AG04449 (cell line): ENCODE data around the gene RPS23.

Experiments
- CTCF ChIA-PET: fragments of 350-600 bp; formaldehyde crosslinking; extraction: SDS; loops from one replicate; lab custom pipeline; 2021; ENCODE audit warnings: antibody characterized with exemption; lab: Yijun Ruan, JAX
- POLR2A ChIA-PET: fragments of 400-600, 350-600 bp; formaldehyde crosslinking; extraction: SDS; loops from one replicate; lab custom pipeline; 2020; ENCODE audit warnings: antibody characterized with exemption, inconsistent platforms; lab: Yijun Ruan, JAX
- DNase-seq: peaks from one replicate; pipeline ENCODE4 v3.0.0-alpha.2; 2010; ENCODE audit warnings: low read depth, low spot score
- H3K4me3 ChIP-seq: 2 replicates; pipeline ENCODE4 v1.5.1; 2011; ENCODE audit warnings: low read depth, mild to moderate bottlenecking, control low read depth, low read length
- TF ChIP-seq, protein P1 (sequence below): IDR thresholded peaks from one replicate; pipeline ENCODE4 v1.5.1; 2011; ENCODE audit warnings: mild to moderate bottlenecking, moderate library complexity, low read length, control low read depth, inconsistent platforms; ENCODE audit not compliant: insufficient read depth; ENCODE audit errors: missing control alignments

RPS23 gene

DNA sequence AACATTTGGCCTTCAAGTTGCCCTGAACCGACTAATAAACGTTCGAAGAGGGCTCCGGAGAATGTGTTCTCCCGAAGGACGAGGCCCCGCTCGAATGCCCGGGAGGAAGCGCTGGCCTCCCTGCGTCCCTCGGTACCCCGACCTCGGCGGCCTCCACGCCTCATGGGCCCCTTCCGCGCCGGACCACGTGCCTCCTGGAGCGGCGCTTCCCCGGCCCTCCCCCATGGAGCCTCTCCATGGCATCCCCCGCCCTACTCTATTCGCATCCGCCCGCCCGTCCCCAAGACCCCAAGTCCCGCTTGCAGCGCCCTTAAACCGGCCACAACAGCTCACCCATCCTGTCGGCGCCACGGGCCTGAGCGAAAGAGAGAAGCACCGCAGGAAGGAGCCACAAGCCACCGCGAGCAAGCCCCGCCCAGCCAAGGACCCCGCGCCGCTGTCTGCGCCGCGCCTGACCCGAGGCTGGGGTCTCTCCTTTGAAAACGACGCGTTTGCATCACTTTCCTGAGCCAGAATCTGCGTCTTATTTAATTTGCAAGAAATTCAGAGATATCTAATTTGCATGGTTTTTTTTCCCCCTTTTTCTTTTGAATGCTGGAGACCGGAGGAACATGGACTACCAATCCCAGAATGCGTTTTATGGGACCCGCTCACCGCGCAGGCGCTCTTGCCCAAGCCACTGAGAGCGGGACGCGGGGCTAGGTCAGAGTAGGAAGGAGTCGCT, at the start of gene RPS23:
TSS of gene RPS23 (minus strand) at position 368 of the 724 bp plus-strand sequence. CDS start at position 337, 31 bp downstream.
- peak; percentile 38 for DNase-seq
- TF ChIP-seq, protein P1, sequence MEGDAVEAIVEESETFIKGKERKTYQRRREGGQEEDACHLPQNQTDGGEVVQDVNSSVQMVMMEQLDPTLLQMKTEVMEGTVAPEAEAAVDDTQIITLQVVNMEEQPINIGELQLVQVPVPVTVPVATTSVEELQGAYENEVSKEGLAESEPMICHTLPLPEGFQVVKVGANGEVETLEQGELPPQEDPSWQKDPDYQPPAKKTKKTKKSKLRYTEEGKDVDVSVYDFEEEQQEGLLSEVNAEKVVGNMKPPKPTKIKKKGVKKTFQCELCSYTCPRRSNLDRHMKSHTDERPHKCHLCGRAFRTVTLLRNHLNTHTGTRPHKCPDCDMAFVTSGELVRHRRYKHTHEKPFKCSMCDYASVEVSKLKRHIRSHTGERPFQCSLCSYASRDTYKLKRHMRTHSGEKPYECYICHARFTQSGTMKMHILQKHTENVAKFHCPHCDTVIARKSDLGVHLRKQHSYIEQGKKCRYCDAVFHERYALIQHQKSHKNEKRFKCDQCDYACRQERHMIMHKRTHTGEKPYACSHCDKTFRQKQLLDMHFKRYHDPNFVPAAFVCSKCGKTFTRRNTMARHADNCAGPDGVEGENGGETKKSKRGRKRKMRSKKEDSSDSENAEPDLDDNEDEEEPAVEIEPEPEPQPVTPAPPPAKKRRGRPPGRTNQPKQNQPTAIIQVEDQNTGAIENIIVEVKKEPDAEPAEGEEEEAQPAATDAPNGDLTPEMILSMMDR, result no peak
- CTCF ChIA-PET, result interaction anchor here (1.2 to 2.1 kb wide), 2 partner anchors 18 to 101 kb away, joined by 4 to 7 read pairs; no protein-coding TSS in a partner anchor
- peak within 1 kb of the TSS; percentile 93 for H3K4me3 ChIP-seq
- POLR2A ChIA-PET, result interaction anchor here (0.6 to 1.4 kb wide), 9 partner anchors 17 to 902 kb away, joined by 3 to 8 read pairs (median 3); no protein-coding TSS in a partner anchor

DNA sequence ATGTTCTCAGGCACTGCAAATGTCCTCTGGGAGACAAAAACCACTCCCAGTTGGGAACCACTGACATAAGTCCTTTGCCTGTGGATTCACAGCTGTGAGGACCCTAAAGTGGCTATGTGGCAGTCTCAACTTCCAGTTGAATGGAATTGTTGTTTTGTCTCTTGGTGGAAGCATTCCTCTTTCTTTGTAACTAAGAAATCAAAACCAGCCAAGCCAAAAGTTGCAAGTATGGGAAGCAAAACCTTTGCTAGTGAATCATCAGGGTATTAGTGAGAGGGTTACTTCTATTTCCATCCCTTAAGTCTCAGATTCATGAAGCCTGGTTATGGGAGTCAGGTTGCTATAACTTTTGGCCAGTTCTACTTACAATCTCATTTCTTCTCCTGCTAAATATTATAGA, 49.8 kb upstream of the RPS23 start:
- ChIA-PET POLR2A (no interaction called here), CTCF (interaction anchor here (4.5 kb wide), 1 partner anchor 16 kb away, joined by 34 read pairs; no protein-coding TSS in a partner anchor)
- DNase-seq, result no peak
- TF ChIP-seq, protein P1, result no peak
- H3K4me3 ChIP-seq, result no peak overlapping the region

DNA sequence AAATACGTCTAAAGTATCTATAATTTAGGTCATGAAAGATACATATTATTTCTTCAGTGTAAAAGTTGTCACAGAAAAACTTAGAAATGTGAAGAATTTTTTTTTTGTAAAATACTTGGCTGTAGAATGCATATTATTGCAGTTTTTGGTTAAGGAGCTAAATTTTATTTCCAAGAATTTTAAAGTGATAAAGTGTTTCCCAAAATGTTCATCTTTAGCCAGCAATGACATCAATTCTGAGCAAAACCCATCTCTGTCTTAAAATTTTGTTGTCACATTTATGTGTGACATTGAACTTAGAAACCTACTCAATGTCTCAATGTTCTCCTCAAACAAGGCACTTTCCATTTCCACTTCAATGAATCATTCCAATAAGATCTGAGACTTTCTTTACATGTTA, 47.8 kb upstream of the RPS23 start:
- ChIA-PET POLR2A (no interaction called here), CTCF (interaction anchor here (4.5 kb wide), 1 partner anchor 14 kb away, joined by 34 read pairs; no protein-coding TSS in a partner anchor)
- no peak for DNase-seq
- no peak overlapping the region for H3K4me3 ChIP-seq
- TF ChIP-seq, protein P1, result no peak

DNA sequence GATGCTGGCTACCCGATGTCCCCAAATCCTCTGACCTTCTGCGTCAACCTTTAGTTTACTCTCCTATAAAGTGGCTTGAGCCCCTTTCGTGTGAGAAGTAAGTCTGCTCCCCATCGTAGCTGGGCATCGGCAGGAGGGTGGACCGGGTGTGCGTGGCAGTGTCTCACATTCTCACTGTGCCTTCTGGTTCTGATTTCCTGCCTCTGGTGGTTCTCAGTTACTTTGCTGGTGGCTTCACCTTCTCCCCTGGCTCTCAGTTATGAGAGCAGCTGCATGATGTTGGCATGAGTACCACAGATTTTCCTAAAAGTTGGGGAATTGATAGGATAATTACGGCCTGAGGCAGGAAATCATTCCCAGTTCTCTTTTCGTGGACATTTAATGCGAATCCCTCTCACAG, 47.0 kb upstream of the RPS23 start:
- no peak overlapping the region for H3K4me3 ChIP-seq
- no peak for DNase-seq
- CTCF ChIA-PET, result interaction anchor here (4.5 kb wide), 1 partner anchor 13 kb away, joined by 34 read pairs; no protein-coding TSS in a partner anchor
- TF ChIP-seq, protein P1, result no peak
- POLR2A ChIA-PET, result no interaction called here

DNA sequence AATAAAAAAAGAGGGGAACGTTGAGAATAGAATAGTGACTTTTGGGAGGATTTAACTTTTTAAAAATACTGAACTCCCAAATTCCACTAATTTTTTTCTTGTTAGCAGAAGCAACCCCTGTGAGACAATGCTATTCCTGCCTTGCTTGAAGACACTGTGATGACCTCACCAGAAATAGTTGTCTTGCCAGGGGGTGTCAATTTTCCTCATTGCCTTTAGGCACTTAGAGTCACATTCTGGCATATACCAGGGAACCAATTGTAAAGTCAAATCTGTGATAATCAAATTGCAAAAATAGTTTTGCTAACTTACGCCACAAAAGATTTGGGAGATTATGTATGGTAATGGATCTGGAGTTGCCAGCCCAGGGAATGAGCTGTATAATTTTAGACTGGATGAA, 42.8 kb upstream of the RPS23 start:
- ChIA-PET CTCF (interaction anchor here (1.3 to 1.6 kb wide), 2 partner anchors 8 to 10 kb away, joined by 4 to 6 read pairs; no protein-coding TSS in a partner anchor), POLR2A (no interaction called here)
- TF ChIP-seq, protein P1, result no peak
- no peak for DNase-seq
- H3K4me3 ChIP-seq, result no peak overlapping the region
